D721Med (cell line): ENCODE measurements around the gene TIMM8A.
A peak's percentile ranks its signal among the peaks of the same experiment; 100 is the strongest.

Experiments used
- DNase-seq: peaks from one replicate; pipeline ENCODE4 v3.0.0; 2011; ENCODE audit warnings: low spot score; ENCODE audit not compliant: insufficient read length
- FAIRE-seq: peaks from 2 replicates; lab custom pipeline; 2011; peaks lifted over from hg19 to GRCh38; lab: Jason Lieb, UNC
- TF ChIP-seq, protein P1 (sequence below): IDR thresholded peaks from 2 replicates; pipeline ENCODE4 v1.5.1; 2012; ENCODE audit warnings: mild to moderate bottlenecking, control low read depth; ENCODE audit not compliant: insufficient read depth; ENCODE audit errors: missing control alignments

Gene TIMM8A

DNA sequence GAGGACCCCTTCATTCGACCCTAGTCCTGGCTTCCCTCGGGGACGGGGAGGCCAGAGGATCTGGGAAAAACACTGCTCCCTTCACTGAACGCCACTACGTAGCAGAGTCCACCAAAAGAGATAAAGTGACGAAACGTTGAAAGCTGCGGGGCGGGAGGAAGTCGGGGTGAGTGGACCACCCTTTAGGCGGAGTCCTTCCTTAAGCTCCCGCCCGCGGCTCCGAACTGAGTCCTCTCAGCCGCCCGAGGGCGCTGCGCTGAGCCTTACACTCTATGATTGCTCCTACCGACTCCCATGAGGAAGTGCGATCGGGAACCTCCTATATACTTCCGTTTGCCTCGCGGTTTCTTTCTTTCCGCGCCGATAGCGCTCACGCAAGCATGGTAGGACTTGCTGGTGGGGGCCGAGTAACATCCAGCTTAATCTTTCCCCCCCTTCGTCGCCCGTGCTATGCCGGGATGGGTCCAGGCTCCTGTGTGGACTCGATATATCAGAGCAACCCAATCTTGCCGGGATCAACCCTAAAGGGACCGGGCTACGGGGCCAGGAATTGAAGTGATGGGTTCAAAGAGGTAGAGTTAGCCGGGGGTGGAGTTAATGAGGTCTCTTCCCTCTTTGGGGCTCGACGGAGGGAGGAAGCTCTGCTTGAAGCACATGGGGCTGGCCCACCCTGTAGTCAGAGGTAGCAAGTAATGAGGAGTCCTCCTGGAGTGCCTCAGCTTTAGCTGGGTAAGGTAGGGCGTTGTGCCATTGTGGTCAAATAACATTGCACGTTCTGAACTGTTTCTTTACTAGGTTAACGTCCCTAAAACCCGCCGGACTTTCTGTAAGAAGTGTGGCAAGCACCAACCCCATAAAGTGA is 42.4 kb upstream of the TIMM8A start, which contains the start of gene RPL36A:
RPL36A (plus strand) TSS at position 348 of the 862 bp plus-strand sequence; CDS start at position 381, 33 bp downstream.
- DNase-seq, result peak; percentile 37
- peak; percentile 44 for FAIRE-seq
- TF ChIP-seq, protein P1, sequence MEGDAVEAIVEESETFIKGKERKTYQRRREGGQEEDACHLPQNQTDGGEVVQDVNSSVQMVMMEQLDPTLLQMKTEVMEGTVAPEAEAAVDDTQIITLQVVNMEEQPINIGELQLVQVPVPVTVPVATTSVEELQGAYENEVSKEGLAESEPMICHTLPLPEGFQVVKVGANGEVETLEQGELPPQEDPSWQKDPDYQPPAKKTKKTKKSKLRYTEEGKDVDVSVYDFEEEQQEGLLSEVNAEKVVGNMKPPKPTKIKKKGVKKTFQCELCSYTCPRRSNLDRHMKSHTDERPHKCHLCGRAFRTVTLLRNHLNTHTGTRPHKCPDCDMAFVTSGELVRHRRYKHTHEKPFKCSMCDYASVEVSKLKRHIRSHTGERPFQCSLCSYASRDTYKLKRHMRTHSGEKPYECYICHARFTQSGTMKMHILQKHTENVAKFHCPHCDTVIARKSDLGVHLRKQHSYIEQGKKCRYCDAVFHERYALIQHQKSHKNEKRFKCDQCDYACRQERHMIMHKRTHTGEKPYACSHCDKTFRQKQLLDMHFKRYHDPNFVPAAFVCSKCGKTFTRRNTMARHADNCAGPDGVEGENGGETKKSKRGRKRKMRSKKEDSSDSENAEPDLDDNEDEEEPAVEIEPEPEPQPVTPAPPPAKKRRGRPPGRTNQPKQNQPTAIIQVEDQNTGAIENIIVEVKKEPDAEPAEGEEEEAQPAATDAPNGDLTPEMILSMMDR, result peak; percentile 55

DNA sequence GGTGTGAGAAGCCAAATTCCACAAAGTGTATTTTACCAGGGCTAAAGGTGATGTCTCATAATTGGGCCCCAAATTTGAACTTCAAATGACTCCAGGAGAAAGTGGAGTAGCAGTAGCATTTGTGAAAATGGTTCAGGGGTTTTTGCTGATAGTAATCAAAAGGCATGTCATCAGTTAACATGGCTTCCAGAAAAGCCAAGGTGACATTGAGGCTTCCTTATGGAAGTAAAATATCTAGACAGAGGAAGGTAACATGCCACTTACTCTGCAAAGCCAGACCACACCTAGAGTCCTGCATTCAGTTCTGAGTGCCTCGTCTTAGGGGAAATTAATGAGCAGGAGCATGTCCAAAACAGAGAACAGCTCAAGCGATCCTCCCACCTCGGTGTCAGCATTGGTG is 40.1 kb upstream of the TIMM8A start:
- DNase-seq, result no peak
- FAIRE-seq, result no peak

DNA sequence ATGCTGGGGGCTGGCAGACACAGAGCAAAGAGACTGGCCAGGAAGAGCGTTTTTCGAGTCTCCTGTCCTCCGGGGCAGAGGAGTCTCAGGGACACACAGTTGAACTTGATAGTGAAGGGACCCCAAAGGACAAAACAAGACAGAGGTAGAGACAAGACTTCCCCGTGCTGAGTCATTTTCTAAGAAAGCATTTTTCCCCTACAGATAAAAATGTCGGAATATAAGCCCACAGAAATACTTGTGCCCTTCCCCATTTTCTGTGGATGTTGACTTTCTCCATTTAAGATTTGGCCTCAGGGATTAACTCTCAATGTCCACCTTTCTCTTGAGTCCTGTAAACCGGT is 38.0 kb upstream of the TIMM8A start:
- no peak for FAIRE-seq
- TF ChIP-seq, protein P1, result no peak
- no peak for DNase-seq

More for the DNA sequence above, 40.1 kb upstream of the TIMM8A start:
- TF ChIP-seq, protein P1, result no peak

DNA sequence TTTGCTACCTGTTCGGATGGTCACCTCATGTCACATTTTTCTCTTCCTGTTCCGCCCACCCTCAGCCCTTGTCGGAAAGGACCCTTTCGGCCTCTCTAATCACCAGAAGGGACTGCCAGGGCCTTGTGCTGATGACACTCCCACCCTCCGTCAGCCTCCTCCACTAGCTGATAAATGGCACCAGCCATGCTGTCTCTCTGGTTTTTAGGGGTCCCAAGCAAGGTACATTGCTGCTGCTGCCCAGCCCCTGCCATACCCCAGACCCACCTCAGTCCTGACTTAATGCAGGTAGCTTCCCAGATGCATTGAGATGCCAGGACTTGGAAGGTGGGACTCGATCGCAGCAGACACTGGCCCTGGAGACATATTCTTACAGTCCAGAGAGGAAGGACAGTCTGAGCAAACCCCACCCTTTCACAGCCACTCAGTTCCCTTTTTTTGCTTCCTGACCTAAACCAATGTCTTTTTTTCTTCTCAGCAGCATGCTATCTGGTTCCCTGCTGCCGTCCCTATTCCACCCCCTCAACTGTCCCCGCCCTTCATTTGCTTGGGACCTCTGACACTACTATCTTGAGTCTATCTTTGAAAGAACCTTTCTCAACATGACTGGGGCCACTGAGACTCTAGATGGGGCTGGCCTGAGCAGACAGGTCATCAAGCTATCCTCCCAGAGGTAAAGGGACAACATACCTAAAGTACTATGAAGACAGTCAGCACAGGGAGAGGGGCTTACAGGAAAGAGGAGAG is 37.4 kb upstream of the TIMM8A start, which contains the start of gene BTK:
BTK (minus strand) TSS at position 397 of the 747 bp plus-strand sequence. CDS start 10,907 bp downstream, outside the sequence.
- DNase-seq (no peak), FAIRE-seq (no peak)
- TF ChIP-seq, protein P1, result no peak

DNA sequence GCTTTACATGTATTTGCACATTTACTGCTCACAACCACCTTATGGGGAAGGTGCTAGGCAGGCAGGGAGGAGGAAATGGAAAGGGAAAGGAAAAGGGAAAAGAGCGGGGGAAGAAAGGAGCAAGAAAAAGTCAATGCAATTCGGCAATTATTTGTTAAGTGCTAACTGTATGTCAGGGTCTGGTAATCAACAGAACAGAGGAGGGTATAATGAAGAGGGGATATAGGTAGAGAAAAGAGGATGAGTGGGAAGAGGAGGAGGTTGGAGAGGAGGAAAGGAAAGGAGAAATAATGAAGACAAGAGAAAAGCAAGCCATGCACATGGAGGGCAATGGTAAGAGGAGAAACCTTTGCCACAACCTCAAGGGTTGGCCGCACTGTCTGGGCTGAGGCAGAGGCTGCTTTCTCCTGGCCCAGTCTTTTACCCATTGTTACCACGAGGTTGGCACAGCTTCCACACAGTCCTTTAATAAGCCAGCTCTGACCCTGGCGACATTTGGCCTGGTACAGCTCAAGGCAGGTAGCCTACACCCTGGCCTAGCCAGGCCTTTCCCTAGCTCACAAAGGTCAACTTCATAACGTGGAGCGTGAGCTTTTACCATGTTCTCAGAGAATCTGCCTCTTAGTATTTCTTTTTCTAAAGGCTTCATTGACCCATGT is 36.6 kb upstream of the TIMM8A start:
- DNase-seq (no peak), FAIRE-seq (no peak)

DNA sequence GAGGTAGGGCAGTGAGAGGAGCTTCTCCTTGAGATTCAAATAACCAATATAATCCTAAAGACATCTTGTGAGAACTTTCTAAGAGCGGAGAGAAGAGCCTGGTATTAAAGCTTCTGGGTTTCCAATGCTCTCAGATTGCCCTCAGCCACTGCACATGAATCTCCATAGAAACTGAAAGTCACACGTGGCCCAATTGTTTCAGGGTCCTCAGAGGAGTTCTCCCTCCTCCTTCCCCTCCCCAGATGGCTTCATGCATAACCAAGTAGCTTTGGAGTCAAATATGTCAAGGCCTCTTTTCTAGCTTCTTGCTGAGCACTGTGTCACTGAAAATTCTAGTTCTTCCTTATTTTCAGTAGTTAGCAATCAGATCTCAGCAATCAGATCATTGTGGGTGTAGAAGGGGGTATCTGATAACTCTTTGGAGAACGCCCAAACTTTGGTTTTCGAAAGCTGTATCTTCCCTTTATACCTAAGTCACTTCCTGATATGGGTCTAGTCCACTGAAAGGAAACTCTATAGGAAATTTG is 35.2 kb upstream of the TIMM8A start:
- TF ChIP-seq, protein P1, result no peak
- FAIRE-seq (no peak), DNase-seq (no peak)

More for the DNA sequence above, 36.6 kb upstream of the TIMM8A start:
- TF ChIP-seq, protein P1, result no peak
